ENCODE results near the gene ESRP2.

ESRP2 gene

DNA sequence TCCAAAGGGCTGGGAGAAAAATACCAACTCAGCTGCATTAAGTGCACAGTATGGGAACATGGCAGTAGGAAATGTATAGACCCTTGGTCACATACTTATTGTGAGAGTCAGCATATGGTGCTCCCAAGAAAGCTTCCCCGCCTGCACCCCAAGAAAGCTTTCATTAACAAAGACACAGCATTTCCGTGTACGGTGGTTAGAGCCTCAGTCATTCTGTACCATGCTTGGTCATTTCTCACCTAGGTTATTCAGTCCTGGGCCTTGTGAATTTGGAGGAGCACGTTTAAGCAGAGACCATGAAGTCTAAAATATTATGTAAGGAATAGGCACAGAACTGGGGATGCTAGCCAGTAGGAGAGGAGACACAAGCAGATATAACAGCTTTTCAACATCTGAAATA is 56.1 kb downstream of the ESRP2 start:
- intact Hi-C loops (cut with DNase I): no loop called here
- no peak for DNase-seq

DNA sequence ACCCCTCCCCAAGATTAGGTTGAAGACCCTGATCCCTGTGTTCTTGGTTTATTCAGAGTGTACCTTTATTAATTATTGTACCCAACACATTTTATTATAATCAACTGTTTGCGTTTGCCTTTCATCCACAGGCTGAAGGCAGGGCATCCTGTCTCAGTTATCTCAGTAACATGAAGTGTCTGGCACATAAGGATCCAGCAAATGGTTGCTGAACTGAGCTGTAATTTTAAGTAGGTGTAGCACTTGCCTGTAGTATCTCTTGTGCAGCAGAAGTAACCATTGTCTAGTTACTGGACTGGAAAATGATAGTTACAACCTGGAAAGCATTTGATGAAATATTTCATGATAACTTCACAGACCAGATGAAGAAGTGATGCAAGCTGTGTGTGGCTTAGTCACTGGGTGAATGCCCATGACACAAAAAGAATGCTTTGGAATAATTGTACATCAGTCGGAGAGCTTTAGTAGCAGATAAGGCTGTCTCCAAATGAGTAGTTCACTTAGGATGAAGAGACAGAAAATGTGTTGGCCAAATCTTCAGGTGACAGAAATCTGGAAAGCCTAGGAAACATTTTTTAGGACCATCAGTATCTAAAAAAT is 56.6 kb downstream of the ESRP2 start:
- no peak for DNase-seq
- intact Hi-C loops (cut with DNase I): no loop called here

All from posterior cingulate gyrus (tissue), 11 donors.